Keratinocyte (primary cell): ENCODE data around the gene ZNF648. TPM values are rescaled to one million over a fixed set of nuclear protein-coding genes. Genes with fewer than 3 reads are reported as not detected.
"Not testable (repeated sequence)": the region's sequence is repeated elsewhere in the genome, so short reads cannot be mapped to it uniquely, and the experiment has no call there.

Experiments used
- DNase-seq: peaks from one replicate; pipeline ENCODE4 v3.0.0-alpha.2; 2011; ENCODE audit warnings: low read depth, missing footprints, low spot score
- FAIRE-seq: peaks from 2 replicates; lab custom pipeline; 2011; peaks lifted over from hg19 to GRCh38; lab: Jason Lieb, UNC
- H2AFZ ChIP-seq: 2 replicates; pipeline ENCODE4 v1.6.0; 2012; ENCODE audit warnings: low read length, control low read depth, inconsistent platforms; ENCODE audit not compliant: control insufficient read depth
- H3K27ac ChIP-seq: 2 replicates; pipeline ENCODE4 v1.5.1; 2011; ENCODE audit warnings: low read length; ENCODE audit not compliant: control insufficient read depth, insufficient read depth
- H3K27me3 ChIP-seq: 3 replicates; pipeline ENCODE4 v1.6.0; 2011; ENCODE audit warnings: low read length; ENCODE audit not compliant: control insufficient read depth, insufficient read depth; ENCODE audit errors: extremely low read depth
- H3K36me3 ChIP-seq, 2 experiments: 2 replicates in 1 of 2; 3 replicates in 1 of 2; pipeline ENCODE4 v1.5.1; 2011; ENCODE audit warnings: low read length in 2 of 2, mild to moderate bottlenecking in 1 of 2; ENCODE audit not compliant: control insufficient read depth in 2 of 2, insufficient read depth in 2 of 2; ENCODE audit errors: extremely low read depth in 1 of 2
- H3K4me1 ChIP-seq: 3 replicates; pipeline ENCODE4 v1.5.1; 2011; ENCODE audit warnings: low read length; ENCODE audit not compliant: control insufficient read depth, insufficient read depth; ENCODE audit errors: extremely low read depth
- H3K4me2 ChIP-seq: 3 replicates; pipeline ENCODE4 v1.6.0; 2011; ENCODE audit warnings: low read depth, low read length; ENCODE audit not compliant: control insufficient read depth, insufficient read depth; ENCODE audit errors: extremely low read depth
- H3K4me3 ChIP-seq, 3 experiments: fragments of 200-600 bp in 1 of 3; sonication (generic) in 1 of 3; 2 replicates in 2 of 3; 3 replicates in 1 of 3; pipeline ENCODE4 v1.5.1; 2011 to 2016; ENCODE audit warnings: low read length in 3 of 3, mild to moderate bottlenecking in 3 of 3, control low read depth in 2 of 3, inconsistent platforms in 1 of 3, low read depth in 1 of 3, mixed read lengths in 1 of 3, mixed run types in 1 of 3, moderate library complexity in 1 of 3; ENCODE audit not compliant: control insufficient read depth in 2 of 3, insufficient read depth in 2 of 3; ENCODE audit errors: extremely low read depth in 1 of 3
- H3K79me2 ChIP-seq: 2 replicates; pipeline ENCODE4 v1.6.0; 2012; ENCODE audit warnings: low read length; ENCODE audit not compliant: control insufficient read depth, insufficient read depth
- H3K9ac ChIP-seq: 3 replicates; pipeline ENCODE4 v1.6.0; 2011; ENCODE audit warnings: low read length; ENCODE audit not compliant: control insufficient read depth, insufficient read depth; ENCODE audit errors: extremely low read depth
- H3K9me1 ChIP-seq: 3 replicates; pipeline ENCODE4 v1.6.0; 2011; ENCODE audit warnings: low read length; ENCODE audit not compliant: control insufficient read depth, insufficient read depth; ENCODE audit errors: extremely low read depth
- H3K9me3 ChIP-seq: 2 replicates; pipeline ENCODE4 v1.5.1; 2012; ENCODE audit warnings: low read depth, low read length; ENCODE audit not compliant: control insufficient read depth
- H4K20me1 ChIP-seq: 3 replicates; pipeline ENCODE4 v1.6.0; 2011; ENCODE audit warnings: low read length; ENCODE audit not compliant: control insufficient read depth, insufficient read depth; ENCODE audit errors: extremely low read depth
- EZH2 ChIP-seq: IDR thresholded peaks from one replicate; pipeline ENCODE4 v1.6.1; 2012; ENCODE audit warnings: inconsistent platforms, mild to moderate bottlenecking, low read length, moderate library complexity
- dilution Hi-C: fragments of 300-500 bp; cut with MboI; formaldehyde crosslinking; loops from one replicate; pipeline ENCODE4 v1.7.0; 2020; ENCODE audit warnings: low sequenced_read_pairs; ENCODE audit not compliant: extremely low pct_ligation_motif_present
- polyA plus RNA-seq, 5 experiments: library from polyadenylated mRNA; depleted of rRNA in 3 of 5; stranded (reverse) in 3 of 5; stranded (forward) in 1 of 5; unstranded in 1 of 5; fragments of >200 nt; gene quantifications; 1 replicate in 1 of 5; 2 replicates in 3 of 5; 3 replicates in 1 of 5; pipeline versions ENCODE4 v1.2.1 to v1.2.3, GENCODE V29; 2011 to 2012; ENCODE audit warnings: missing spikeins in 2 of 5, low read depth in 1 of 5, low replicate concordance in 1 of 5
- TF ChIP-seq, protein P1 (sequence below), 3 experiments: IDR thresholded peaks in 1 of 3; conservative IDR thresholded peaks in 1 of 3; optimal IDR thresholded peaks in 1 of 3; 2 replicates in 2 of 3; 3 replicates in 1 of 3; pipeline versions ENCODE3 to v1.5.1; 2011; ENCODE audit warnings: low read length in 3 of 3, mild to moderate bottlenecking in 3 of 3, moderate library complexity in 2 of 3, control low read depth in 1 of 3, inconsistent platforms in 1 of 3; ENCODE audit not compliant: insufficient read depth in 2 of 3; ENCODE audit errors: extremely low read depth in 1 of 3

Gene ZNF648
- polyA plus RNA-seq, 1 donor (not counting 4 experiments of a cell fraction or from before 2014, with no cell fraction given): not detected

GRCh38 chr1:182029002-182029378, 32.5 kb downstream of the ZNF648 start:
- FAIRE-seq: peak; percentile 67
- peak overlapping the region; percentile 91 for H2AFZ ChIP-seq
- H3K4me2 ChIP-seq: peak overlapping the region; percentile 91
- DNase-seq: no peak
- peak overlapping the region; percentile 54 to 78 (median 74) for H3K4me3 ChIP-seq
- no peak for TF ChIP-seq EZH2
- TF ChIP-seq, protein P1, sequence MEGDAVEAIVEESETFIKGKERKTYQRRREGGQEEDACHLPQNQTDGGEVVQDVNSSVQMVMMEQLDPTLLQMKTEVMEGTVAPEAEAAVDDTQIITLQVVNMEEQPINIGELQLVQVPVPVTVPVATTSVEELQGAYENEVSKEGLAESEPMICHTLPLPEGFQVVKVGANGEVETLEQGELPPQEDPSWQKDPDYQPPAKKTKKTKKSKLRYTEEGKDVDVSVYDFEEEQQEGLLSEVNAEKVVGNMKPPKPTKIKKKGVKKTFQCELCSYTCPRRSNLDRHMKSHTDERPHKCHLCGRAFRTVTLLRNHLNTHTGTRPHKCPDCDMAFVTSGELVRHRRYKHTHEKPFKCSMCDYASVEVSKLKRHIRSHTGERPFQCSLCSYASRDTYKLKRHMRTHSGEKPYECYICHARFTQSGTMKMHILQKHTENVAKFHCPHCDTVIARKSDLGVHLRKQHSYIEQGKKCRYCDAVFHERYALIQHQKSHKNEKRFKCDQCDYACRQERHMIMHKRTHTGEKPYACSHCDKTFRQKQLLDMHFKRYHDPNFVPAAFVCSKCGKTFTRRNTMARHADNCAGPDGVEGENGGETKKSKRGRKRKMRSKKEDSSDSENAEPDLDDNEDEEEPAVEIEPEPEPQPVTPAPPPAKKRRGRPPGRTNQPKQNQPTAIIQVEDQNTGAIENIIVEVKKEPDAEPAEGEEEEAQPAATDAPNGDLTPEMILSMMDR (optimal IDR thresholded peaks at IDR 0.05 in 1 of 3, IDR thresholded peaks at IDR 0.05 in 1 of 3, conservative IDR thresholded peaks at IDR 0.05 in 1 of 3; ENCODE audit: extremely low read depth in 1 of 3, insufficient read depth in 2 of 3, low read length in 3 of 3): no peak
- no peaks in the 10 kb centered on the region for H3K9me1 ChIP-seq
- dilution Hi-C loops: no loop called here
- H3K27ac ChIP-seq: peak overlapping the region; percentile 70
- H3K79me2 ChIP-seq: no peaks in the 10 kb centered on the region
- no peaks in the 10 kb centered on the region for H4K20me1 ChIP-seq
- H3K9me3 ChIP-seq: no peaks in the 10 kb centered on the region
- H3K4me1 ChIP-seq: peaks cover 10% of the 10 kb centered on the region
- no peaks in the 10 kb centered on the region for H3K36me3 ChIP-seq
- peak overlapping the region; percentile 79 for H3K9ac ChIP-seq
- no peaks in the 10 kb centered on the region for H3K27me3 ChIP-seq

GRCh38 chr1:182015360-182015759, 46.2 kb downstream of the ZNF648 start:
- H3K79me2 ChIP-seq: no peaks in the 10 kb centered on the region
- H3K27me3 ChIP-seq: no peaks in the 10 kb centered on the region
- no peaks in the 10 kb centered on the region for H3K4me1 ChIP-seq
- no peak overlapping the region for H3K27ac ChIP-seq
- H3K9ac ChIP-seq: no peak overlapping the region
- no peak overlapping the region for H3K4me3 ChIP-seq
- no peaks in the 10 kb centered on the region for H4K20me1 ChIP-seq
- dilution Hi-C loops: no loop called here
- no peaks in the 10 kb centered on the region for H3K9me1 ChIP-seq
- H2AFZ ChIP-seq: no peak overlapping the region
- H3K9me3 ChIP-seq: no peaks in the 10 kb centered on the region
- no peak for DNase-seq
- no peak overlapping the region for H3K4me2 ChIP-seq
- no peak for FAIRE-seq
- no peak for TF ChIP-seq EZH2
- TF ChIP-seq, protein P1 (optimal IDR thresholded peaks at IDR 0.05 in 1 of 3, IDR thresholded peaks at IDR 0.05 in 1 of 3, conservative IDR thresholded peaks at IDR 0.05 in 1 of 3; ENCODE audit: extremely low read depth in 1 of 3, insufficient read depth in 2 of 3, low read length in 3 of 3): peak in 2 of 3 experiments; percentile 9 to 21
- no peaks in the 10 kb centered on the region for H3K36me3 ChIP-seq

DNA sequence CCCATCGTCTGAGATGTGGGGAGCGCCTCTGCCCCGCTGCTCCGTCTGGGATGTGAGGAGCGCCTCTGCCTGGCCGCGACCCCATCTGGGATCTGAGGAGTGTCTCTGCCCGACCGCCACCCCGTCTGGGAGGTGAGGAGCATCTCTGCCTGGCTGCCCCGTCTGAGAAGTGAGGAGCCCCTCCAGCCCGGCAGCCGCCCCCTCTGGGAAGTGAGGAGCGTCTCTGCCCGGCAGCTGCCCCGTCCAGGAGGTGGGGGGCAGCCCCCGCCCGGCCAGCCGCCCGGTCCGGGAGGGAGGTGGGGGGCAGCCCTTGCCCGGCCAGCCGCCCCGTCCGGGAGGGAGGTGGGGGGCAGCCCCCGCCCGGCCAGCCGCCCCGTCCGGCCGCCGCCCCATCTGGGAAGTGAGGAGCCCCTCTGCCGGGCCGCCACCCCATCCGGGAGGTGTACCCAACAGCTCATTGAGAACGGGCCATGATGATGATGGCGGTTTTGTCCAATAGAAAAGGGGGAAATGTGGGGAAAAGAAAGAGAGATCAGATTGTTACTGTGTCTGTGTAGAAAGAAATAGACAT, 50.6 kb downstream of the ZNF648 start:
- H3K9ac ChIP-seq, H3K4me2 ChIP-seq, H3K36me3 ChIP-seq, DNase-seq, H4K20me1 ChIP-seq, H2AFZ ChIP-seq, dilution Hi-C loops, H3K79me2 ChIP-seq, H3K9me3 ChIP-seq, H3K27ac ChIP-seq, H3K4me1 ChIP-seq, H3K4me3 ChIP-seq, FAIRE-seq, H3K27me3 ChIP-seq, H3K9me1 ChIP-seq: not testable (repeated sequence)

DNA sequence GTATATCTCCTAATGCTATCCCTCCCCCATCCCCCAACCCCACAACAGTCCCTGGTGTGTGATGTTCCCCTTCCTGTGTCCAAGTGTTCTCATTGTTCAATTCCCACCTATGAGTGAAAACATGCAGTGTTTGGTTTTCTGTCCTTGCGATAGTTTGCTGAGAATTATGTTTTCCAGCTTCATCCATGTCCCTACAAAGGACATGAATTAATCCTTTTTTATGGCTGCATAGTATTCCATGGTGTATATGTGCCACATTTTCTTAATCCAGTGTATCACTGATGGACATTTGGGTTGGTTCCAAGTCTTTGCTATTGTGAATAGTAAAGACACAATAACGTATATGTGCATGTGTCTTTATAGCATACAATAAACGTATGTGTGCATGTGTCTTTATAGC, 56.1 kb downstream of the ZNF648 start:
- H3K27ac ChIP-seq, H3K4me1 ChIP-seq, H3K4me3 ChIP-seq, H3K4me2 ChIP-seq, H3K9me1 ChIP-seq, H4K20me1 ChIP-seq, H2AFZ ChIP-seq, DNase-seq, H3K9me3 ChIP-seq, H3K27me3 ChIP-seq, H3K9ac ChIP-seq, H3K79me2 ChIP-seq, FAIRE-seq, dilution Hi-C loops, H3K36me3 ChIP-seq: not testable (repeated sequence)
